NCI-H2081 treated with DMSO at 0.1 percent for 48 hours (cell line): Measurements from ENCODE around the gene PSIP1.
"Not testable (repeated sequence)": the region's sequence is repeated elsewhere in the genome, so short reads cannot be mapped to it uniquely, and the experiment has no call there.

ENCODE experiments used
- DNase-seq: peaks from one replicate; lab custom pipeline; 2025; lab: John Stamatoyannopoulos, UW

PSIP1 gene

GRCh38 chr9:15510789-15511575, at the start of gene PSIP1:
Gene PSIP1, minus strand, starts transcription at chr9:15510970. Its CDS starts 782 bp downstream, at chr9:15510188.
- peak; percentile 77 for DNase-seq

GRCh38 chr9:15553528-15553898, 42.7 kb upstream of the PSIP1 start:
- DNase-seq: no peak

GRCh38 chr9:15552636-15553527, 42.1 kb upstream of the PSIP1 start, which contains the start of gene CCDC171:
Gene CCDC171, plus strand, starts transcription at chr9:15553043. Its CDS starts 11,046 bp downstream, at chr9:15564089.
- peak; percentile 82 for DNase-seq

GRCh38 chr9:15549611-15550010, 38.8 kb upstream of the PSIP1 start:
- DNase-seq: no peak

- DNase-seq: no peak
Measured at GRCh38 chr9:15543047-15543813, 32.5 kb upstream of the PSIP1 start.

- DNase-seq: no peak
Measured at GRCh38 chr9:15542624-15543023, 31.9 kb upstream of the PSIP1 start.

GRCh38 chr9:15541872-15542271, 31.1 kb upstream of the PSIP1 start:
- no peak for DNase-seq

- DNase-seq: no peak
Measured at GRCh38 chr9:15531380-15531779, 20.6 kb upstream of the PSIP1 start.

- DNase-seq: no peak
Measured at GRCh38 chr9:15529566-15530324, 19.0 kb upstream of the PSIP1 start.

- not testable (repeated sequence) for DNase-seq
Measured at GRCh38 chr9:15527035-15527434, 16.3 kb upstream of the PSIP1 start.

GRCh38 chr9:15525958-15526357, 15.2 kb upstream of the PSIP1 start:
- no peak for DNase-seq

GRCh38 chr9:15524845-15525455, 14.2 kb upstream of the PSIP1 start:
- DNase-seq: no peak

GRCh38 chr9:15522130-15522755, 11.5 kb upstream of the PSIP1 start:
- DNase-seq: no peak

- DNase-seq: no peak
Measured at GRCh38 chr9:15521254-15521653, 10.5 kb upstream of the PSIP1 start.

- no peak for DNase-seq
Measured at GRCh38 chr9:15519831-15520230, 9.1 kb upstream of the PSIP1 start.

- DNase-seq: no peak
Measured at GRCh38 chr9:15513335-15513734, 2.6 kb upstream of the PSIP1 start.

GRCh38 chr9:15512889-15513288, 2.1 kb upstream of the PSIP1 start:
- DNase-seq: no peak

- DNase-seq: no peak
Measured at GRCh38 chr9:15512204-15512603, 1.4 kb upstream of the PSIP1 start.

- no peak for DNase-seq
Measured at GRCh38 chr9:15509931-15510788, 610 bp downstream of the PSIP1 start.

- DNase-seq: no peak
Measured at GRCh38 chr9:15505921-15506320, 4.8 kb downstream of the PSIP1 start.
